Stimulated activated CD8-positive, alpha-beta memory T cell treated with anti-CD3 and anti-CD28 coated beads, Interleukin-2, amount 100 ng/mL, for 48 hours (primary cell): ENCODE data around the gene EIF2B2.

Source experiments
- DNase-seq, 2 donors: peaks; one replicate each; pipeline ENCODE4 v3.0.0-alpha.2; 2020; ENCODE audit warnings: low read depth in 2 of 2

Gene EIF2B2

DNA sequence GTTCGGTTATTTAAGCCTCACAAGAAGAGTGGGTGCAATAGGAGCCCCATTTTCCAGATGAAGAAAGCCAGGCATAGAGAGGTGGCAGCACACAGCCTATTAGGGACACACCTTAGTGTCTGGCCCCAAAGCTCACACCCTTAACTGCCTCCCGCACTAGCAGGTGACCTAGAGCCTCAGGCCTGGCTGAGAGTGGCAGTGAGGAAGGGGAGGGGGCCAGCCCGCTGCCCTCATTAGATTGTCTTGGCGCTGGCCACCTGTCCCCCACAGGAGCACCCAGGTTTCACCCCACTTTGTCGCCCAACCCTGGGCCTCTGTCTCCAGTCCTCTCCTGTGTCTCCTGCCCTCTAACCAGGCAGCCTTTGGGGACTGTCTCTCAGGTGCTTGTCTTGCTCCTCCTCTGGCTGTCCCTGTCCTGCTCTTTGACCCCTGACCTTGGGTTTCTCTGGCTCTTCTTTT lies 28.8 kb upstream of the EIF2B2 start:
- no peak for DNase-seq

DNA sequence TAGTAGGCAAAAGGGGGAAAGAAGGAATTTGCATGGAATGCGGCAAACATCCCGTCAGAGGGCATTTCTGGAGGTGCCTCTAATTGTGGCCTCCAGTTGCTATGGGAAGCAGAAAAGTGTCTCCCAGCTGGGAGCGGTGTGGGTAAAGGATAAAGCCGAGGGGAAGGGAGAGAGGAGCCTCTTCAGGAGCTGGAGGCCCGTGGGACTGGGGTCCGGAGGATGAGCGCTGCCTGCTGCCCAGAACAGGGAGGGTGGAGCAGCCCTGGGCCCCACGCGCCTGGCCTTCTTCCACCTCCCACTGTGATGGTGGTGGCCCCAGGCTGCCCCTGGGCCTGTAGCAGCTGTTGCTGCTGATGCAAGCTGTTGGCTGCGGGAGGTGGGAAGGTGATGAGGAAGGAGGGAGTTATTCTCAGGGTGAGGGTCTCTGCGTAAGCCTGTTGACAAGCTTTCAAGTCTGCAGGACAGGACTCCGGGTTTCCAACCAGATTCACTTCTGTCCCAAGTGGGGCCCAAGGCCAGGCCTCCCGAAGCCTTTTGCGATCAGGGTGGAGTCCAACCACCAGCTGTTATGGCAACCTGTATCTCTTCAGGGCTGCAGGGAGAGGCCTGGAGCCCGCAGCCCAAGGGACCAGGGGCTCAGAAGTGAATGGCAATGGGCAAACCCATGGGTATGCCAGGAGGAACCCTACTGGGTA lies 28.2 kb upstream of the EIF2B2 start:
- no peak for DNase-seq

DNA sequence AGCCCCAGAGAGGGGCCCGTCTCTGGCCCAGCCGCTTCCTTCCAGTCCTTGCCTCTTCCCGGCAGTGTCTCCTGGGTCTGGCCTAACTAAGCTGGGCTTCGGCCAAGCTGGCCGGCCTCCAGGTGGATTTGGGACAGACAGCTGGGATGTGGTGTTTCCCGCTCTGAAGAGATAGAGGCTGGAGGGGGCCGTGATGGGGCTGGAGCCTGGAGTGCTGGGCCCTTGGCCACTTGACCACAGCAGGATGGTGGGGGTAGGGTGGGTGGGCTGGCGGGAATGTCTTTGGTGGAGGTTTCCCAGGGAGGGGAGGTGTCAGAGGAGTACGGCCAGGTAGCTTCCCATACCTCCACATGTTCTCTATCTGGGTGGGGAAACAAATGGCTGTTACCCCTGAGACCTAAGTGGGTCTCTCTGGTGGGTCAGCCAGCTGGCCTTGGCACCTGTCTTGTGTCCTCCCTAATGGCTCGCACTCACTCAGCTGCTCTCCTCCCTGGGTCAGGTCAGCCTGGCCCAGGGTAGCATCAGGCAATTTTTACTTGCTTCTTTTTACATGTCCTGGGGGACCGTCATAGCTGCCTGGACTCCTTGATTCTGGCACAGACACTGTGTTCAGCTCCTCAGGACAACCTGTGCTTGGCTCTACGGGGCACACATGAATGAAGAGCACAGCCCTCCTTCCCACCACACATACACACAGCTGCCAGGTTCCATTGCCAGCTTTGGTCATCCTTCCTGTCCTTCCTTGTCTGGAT lies 27.5 kb upstream of the EIF2B2 start:
- no peak for DNase-seq

DNA sequence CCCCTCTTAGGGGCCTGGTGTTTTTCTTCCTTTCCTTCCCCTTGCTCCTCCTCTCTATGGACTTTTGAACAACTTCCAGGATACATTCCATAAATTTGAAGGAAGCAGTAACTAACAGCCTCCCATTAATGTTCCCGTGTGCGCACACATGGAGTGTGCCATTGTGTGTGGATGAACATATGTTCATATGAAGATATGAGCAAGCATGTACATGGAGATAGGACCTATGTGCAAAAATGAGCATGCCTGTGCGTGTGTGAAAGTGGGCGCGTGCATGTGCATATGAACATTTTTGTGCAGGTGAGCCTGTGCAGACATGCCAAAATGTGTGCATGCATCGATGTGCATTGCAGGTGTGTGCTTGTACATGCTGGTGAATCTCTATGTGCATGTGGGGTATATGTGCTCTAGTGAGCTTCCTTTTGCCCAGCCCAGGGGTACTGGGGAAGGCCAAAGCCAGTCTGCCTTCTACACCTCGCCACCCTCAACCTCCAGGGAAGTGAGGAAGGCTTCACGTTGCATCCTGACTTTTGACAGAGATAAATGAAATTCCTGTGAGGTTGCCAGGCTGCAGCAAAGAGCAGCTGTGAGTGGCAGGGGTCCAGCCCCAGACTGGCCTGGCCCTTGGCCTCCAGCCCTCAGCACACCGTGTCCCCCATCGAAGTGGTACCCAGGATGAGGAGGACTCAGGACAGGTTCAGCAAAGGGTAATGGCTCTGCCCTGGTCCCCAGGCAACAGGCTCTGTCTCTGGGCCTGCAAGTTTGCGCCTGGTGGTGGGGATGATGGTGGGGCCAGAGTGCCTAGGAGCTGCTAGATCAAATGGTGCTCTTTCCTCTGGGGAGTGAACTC lies 26.2 kb upstream of the EIF2B2 start:
- no peak for DNase-seq

DNA sequence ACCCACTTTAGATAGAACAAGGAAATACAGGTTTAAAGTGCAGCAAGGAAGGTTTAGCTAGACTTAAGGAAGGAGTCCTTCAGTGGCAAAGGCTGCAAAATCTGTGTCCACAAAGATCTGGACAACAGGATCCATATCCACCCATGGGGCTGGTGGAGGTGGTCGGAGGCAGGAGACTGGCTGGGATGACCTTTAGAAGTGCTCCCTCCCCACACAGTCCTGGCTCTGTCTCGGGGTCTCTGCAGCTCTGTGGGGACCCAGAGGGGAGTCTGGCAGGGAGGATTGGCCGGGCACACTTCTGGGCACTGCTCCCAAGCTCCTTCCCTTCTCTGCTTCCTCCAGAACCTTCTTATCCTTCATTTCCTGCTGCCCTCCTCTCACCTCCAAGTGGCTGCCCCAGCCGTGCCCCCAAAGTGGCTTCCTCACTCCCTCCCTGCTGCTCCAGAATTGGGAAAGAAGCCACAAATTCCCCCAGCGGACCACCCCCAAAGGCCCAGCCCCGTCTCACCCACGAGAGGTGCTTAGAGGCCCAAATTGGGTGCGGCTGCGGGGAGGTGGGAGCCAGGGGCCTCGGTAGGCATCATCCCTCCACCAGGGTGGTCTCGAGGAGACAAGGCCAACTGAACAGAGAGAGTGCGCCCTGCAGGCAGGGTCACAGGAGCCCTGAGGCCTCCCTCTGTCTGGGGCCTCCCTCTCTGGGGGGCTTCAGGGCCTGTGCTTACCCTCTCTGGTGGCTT lies 25.4 kb upstream of the EIF2B2 start:
- DNase-seq, result no peak

DNA sequence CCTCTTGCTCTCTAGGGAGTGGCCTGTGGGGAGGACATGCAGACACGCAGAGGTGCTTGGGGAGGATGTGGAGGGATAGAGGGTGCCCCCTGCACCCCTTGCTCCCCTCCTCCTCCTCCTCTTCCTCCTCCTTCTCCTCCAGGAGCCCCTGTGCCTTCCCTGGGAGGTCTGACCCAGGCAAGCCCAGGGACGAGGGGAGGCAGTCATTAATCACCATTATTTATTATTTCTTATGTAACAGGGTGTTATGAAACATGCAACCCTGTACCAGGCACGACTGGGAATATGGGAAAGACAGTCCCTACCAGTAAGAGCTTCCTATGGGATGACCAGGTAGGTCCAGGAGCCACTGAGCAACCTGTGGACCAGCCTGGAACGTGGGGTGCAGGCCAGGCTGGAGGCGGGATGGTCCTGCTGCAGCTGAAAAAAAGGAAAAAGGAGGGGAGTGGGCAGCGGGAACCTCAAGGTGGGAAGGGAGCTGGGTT lies 24.8 kb upstream of the EIF2B2 start:
- no peak for DNase-seq

DNA sequence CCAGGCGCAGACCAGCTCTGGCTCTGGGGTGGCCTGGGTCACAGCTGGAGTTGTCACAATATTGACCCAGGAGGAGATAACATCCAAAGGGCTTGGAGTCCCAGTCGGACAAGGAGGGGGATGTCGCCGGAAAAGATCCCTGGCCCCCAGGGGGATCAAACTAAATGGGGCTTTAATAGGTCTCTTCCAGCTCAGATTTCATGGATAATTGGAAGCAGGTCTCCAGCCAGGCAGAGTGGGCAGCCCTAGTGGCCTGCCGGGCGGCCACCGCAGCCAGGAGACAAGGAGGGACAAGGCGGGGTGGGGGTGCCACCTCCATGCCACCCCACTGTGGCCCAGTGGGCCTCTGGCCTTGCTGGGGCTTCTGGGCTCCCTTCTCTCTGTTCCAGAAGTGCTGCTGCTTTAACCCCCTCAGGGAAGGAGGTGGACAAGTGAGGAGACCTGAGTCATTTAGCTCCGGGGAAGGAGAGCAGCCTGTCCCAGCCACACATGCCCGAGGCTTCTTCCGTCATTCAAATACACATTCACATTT lies 24.2 kb upstream of the EIF2B2 start:
- DNase-seq, result no peak

DNA sequence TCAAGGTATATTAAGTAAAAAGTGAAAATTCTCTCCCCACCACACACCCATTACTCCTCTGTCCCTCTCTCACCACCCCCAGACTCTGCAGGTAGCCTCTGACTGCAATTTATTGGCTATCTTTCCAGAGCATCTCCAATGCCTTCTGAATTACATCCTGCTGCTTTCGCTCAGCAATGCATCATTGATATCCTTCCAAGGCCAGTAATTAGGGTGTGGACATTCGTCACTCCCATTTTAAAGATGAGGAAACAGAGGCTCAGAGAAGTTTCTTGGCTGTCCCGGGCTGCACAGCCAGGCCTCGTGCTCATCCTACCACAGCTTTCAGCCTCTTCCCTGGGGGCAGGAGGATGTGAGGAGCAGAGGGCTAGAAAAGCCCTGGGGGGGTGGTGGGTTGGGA lies 23.7 kb upstream of the EIF2B2 start:
- DNase-seq, result no peak

DNA sequence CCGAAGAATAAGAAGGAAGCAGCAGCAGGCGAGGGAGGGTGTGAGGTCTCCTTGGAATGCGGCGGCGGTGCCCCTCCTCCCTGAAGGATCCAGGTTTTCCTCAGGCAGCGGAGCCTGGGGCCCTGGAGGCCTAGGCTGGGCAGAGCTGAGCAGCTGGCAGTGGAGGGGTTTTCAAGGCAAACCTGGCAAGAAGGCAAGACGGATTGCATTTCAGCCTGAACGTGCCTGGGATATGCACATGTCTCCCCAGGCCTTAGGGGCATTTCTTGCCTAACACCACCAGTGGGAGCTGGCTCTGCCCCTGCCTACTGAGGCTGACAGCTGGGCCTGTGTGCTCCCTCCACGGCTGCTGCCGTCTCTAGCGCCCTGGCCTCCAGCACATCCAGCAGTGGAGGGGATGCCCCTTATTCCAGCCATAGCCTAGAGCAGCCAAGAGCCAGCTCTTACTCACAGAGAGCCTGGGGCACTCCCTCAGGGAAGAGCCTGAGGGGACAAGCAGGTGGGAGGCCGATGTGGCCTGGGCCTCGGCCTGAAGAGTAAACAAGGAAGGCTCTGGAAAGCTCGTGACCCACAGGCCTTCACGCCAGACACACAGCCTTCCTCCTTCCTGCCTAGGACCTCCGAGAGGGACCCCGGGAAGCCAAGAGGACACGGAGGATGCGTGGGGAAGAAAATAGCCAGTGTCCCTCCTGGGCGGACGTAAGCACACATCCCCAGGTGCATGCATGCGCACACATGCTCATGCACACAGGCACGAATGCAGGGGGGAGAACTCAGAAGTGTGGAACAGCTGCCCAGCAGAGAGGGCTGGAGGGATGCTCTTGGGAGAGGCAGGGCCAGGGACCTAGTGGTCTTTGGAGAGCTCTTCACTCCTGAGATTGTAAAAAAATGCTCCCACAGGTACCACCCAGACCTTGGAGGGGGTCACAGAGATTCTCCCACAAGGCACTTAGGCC lies 23.0 kb upstream of the EIF2B2 start:
- DNase-seq, result no peak

DNA sequence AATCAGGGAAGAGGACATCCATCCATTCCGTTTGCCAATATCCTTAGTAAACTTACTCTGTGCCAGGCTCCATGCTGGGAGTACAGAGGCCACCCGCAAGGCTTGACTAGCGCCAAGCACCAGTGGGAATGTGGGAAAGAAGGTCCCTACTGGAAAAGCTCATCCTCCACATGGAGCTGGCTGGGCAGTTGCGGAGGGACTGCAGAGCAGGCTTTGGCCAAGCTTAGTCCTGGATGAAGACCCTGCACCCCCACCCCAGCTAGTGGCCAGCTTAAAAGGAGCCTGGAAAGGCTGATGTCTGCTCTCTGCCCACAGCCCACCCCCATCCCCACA lies 22.4 kb upstream of the EIF2B2 start:
- DNase-seq, result no peak

DNA sequence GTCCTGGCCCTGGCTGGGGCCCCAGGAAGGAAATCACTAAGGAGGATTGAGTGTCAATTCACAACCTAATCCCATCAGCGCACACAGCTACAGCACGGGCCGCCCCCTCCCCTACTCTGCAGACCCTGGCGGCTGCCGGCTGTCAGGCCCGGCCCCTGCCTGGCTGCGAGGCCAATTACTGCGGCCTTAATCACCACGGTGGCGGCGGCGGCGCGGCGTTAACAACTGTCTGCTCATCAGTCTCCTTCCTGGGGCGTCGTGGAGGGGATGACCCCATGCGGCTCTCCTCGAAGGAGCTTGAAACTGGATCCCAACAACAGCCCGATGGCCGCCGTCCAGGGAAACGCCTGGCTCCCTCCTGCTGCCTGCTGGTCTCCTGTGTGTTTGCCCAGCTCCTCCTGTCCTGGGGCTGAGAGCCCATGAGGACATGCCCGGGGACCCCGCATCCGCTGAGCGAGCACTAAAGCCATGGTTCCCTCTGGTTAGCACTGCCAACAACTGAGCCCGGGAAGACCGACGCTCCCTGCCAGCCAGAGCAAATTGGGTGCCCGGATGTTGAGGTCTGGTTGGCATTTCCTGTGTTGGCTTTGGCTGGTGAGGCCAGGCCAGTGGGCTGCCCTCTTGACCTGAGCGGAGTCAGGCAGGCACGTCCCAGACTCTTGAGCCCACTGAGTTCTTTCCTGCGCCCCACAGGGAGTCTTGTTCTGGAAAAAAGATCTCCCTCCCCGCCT lies 21.8 kb upstream of the EIF2B2 start:
- DNase-seq, result no peak

DNA sequence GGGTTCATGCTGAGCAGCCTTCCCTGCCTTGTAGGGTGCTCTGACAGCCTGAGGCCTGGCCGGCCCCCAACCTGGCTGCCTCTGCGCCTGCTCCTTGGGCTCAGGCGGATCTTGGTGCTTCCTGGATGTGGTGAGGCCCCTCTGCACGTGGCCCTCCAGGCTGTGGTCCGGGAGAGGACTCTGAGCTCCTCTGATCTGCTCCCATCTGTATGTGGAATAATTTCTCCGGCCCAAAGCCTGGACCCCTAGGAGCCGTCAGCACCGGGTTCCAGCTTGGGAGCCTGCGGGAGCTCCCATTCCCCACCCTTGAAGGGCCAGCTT lies 21.3 kb upstream of the EIF2B2 start:
- no peak for DNase-seq

DNA sequence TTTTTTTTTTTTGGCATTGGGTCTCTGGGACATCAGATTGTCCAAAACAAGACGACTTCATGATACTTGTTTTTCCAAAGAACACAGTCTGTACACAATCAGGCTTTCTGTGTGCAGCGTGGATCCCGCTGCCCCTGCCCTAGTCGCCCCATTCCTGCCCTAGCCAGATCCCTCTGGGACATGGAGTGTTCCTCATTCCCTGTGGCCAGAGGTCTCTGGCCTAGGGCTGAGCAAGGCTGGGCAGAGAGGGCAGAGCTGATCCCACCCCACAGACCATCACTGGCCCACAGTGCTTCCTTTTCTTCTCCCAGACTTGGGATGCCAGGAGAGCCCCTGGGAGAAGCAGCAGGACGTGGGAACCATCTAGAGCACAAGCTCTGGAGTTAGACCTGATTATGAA lies 20.9 kb upstream of the EIF2B2 start:
- no peak for DNase-seq

DNA sequence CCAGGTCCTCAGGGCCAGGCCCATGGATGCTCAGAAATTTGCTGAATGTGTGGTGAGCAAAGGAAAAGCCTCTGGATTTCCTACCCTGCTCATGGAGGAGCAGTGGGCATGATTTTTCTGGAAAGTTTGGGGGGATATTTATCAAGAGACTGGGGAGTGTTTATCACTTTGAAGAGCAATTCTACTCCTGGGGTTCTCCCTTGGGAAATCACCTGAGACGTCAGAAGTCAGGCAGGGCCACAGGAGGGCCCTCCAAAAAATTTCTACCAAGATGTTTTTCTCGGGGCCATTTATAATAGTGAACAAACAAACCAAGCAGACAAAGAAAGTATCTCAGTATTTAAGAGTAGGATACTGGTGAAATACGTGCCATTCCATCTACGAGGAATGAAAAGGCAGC lies 20.1 kb upstream of the EIF2B2 start:
- no peak for DNase-seq

DNA sequence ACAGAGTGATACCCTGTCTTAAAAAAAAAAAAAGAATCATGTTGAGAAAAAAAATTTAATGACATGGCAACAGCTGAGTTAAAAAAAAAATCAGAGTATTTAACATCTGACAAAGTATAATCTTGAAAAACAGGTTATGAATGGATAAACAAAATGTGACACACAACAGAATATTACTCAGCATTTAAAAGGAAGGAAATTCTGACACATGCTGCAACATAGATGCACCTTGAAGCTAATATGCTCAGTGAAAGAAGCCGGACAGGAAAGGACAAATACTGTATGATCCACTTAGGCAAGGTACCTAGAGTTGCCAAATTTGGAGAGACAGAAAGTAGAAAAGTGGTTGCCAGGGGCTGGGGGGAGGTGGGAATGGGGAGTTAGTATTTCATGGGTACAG lies 19.4 kb upstream of the EIF2B2 start:
- DNase-seq, result no peak

DNA sequence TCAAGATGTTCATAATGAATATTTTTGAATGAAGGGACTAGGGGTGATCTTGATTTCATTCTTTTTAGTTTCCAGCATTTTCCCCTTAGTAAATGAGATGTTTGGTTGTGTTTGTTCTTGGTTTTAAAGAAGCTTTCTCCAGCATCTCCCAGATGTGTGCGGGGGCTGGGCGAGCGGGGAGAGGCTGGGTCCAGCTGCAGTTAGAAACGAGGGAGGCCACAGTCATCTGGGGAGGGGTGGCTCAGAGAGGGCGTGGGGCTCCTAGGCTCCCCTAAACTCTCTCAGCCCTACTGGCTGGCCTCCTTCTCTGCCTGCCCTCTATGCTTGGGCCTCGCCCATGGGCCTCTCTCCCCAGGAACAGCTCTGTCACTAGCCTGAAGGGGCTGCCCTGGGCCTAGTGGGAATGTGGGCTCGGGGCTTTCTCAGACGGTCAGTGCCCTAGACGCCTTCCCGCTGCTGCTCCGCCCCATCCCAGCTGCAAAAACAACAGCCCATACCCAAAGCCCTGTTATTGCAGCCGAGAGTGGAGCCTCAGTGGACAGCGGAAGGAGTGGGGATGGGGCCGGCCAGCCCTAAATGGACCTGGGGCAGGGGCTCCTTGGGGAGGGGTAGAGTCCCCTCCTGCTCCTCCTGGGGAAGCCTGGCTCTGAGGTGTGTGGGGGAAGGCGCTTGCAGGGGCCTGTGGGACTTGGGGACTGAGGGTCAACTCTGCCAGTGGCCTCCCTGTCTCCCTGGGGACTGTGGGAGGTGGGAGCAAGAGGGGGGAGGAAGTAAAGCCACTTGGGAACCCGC lies 18.3 kb upstream of the EIF2B2 start:
- DNase-seq, result no peak

DNA sequence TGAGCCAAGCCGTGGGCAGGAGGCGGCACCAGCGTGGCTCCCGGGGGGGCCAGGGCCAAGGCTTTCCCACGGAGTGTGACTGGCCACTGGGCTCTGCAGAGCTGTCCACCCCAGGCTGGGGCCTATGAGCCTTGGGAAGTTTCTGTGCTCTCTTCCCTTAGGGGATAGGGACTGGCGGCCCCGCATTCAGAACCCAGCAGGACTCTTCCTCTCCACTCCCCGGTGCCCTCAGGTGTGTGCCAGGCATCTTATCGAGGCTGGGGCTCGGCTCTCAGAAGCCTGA lies 17.8 kb upstream of the EIF2B2 start:
- DNase-seq, result no peak

DNA sequence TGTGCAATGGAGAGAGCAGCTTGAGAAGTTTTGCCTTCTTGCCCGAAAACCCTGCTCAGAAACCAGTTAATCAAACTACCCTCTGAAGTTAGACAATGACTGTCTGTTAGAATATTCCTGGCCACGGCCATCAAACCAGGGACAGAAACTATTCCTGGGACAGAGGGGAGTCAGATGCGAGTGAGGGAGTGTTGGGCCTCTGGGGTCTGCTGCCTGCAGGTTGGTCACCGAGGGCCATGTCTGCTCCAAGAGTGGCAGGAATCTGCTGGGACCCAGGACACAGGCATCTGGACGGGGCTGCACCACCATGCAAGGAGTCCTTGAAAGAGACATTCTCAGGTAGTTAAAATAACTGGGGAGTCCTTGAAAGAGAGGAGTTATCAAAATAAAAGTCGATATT lies 16.9 kb upstream of the EIF2B2 start:
- no peak for DNase-seq

DNA sequence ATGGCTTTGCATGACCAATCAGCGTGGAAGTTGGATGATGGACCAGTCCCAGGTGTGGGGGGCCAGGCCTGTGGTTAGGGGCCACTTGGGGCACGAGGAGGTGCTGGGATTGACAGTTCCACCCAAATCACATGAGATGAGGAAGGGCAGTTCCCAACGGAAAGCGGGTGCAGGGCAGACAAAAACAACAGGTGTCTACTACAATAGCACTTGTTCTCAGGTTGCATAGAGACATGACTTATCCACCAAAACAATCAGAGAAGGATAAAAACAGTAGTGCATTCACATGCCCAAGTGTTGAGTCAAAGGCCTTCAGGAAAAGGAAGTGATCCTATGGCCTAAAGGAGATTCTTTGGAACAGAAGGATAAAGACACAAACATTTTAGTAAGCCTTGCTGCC lies 14.6 kb upstream of the EIF2B2 start:
- DNase-seq, result no peak
